ENCODE data around the gene AMBRA1. TPM values are rescaled to one million over a fixed set of nuclear protein-coding genes. Genes with fewer than 3 reads are reported as not detected.

The AMBRA1 gene
- polyA plus RNA-seq, 1 of the 3 experiments (the other 2 are of a cell fraction) = 10.4 TPM

DNA sequence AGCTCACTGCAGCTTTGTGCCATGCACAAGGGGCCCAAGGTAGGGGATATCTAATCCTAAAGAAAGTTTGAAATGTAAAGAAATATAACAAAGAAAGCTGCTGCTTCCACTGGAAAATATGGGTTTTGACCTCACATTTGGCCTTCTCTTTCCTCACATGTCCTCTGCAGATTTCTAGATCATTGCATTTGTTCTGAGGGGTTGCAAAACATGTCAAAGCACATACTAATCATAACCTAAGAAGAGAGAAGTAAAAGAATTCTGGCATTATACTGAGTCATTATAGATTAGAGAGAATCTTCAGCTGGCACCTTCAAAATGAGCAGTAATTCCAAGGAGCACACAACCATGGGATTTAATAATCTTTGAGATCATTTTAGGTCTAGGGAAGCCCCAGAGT is 109.7 kb downstream of the AMBRA1 start:
- Histone ChIP-seq H3K9me2 (no peaks in the 10 kb centered on the region), H4K20me1 (ENCODE audit: insufficient read depth) (peaks cover 9% of the 10 kb centered on the region; the same call in 1 of the 2 replicates), H3K4me1 (ENCODE audit: control insufficient read depth in 1 of 2, insufficient read depth in 2 of 2, low read depth in 1 of 2, low read length in 1 of 2) (peaks cover 10 to 11% of the 10 kb centered on the region in 2 experiments; a peak in 3 of 4 replicates), H3F3A (replicated peaks; ENCODE audit: insufficient read depth) (peaks cover 4% of the 10 kb centered on the region), H3K27ac (ENCODE audit: low read depth in 2 of 2, low read length in 1 of 2) (no peak overlapping the region), H3K9me3 (no peaks in the 10 kb centered on the region), H3K4me2 (no peak overlapping the region), H2AFZ (ENCODE audit: low read depth) (no peak overlapping the region), H3K27me3 (ENCODE audit: insufficient read depth) (no peaks in the 10 kb centered on the region), H3K9ac (no peak overlapping the region), H3K79me2 (ENCODE audit: insufficient read depth) (peaks cover 9% of the 10 kb centered on the region), H3K36me3 (replicated peaks in 1 of 2; ENCODE audit: control insufficient read depth in 1 of 2, insufficient read depth in 2 of 2, low read length in 1 of 2) (no peaks in the 10 kb centered on the region), H3K4me3 (ENCODE audit: low read depth in 2 of 2, low read length in 1 of 2) (no peak overlapping the region)
- CTCF ChIA-PET = interaction anchor here (1.3 to 2.3 kb wide), 4 partner anchors 24 to 132 kb away, joined by 3 to 9 read pairs (median 6); no protein-coding TSS in a partner anchor
- POLR2A ChIA-PET = no interaction called here
- DNase-seq = no peak
- TF ChIP-seq EP300 (IDR thresholded peaks at IDR 0.05; ENCODE audit: borderline replicate concordance in 1 of 2, low read depth in 1 of 2, low read length in 1 of 2) (no peak), JUND (IDR thresholded peaks at IDR 0.05) (no peak), FOXJ3 (CRISPR knock-in tag; IDR thresholded peaks at IDR 0.05) (no peak), POLR2AphosphoS5 (IDR thresholded peaks at IDR 0.05; ENCODE audit: low read depth, low read length) (no peak), TCF12 (IDR thresholded peaks at IDR 0.05) (no peak), GABPA (IDR thresholded peaks at IDR 0.05; ENCODE audit: low read depth) (no peak), SIN3A (IDR thresholded peaks at IDR 0.05; ENCODE audit: borderline replicate concordance, low read depth, low read length) (no peak), GATA2 (CRISPR knock-in tag; IDR thresholded peaks at IDR 0.05) (no peak)
- TF ChIP-seq, protein P1, sequence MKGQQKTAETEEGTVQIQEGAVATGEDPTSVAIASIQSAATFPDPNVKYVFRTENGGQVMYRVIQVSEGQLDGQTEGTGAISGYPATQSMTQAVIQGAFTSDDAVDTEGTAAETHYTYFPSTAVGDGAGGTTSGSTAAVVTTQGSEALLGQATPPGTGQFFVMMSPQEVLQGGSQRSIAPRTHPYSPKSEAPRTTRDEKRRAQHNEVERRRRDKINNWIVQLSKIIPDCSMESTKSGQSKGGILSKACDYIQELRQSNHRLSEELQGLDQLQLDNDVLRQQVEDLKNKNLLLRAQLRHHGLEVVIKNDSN (IDR thresholded peaks at IDR 0.05; ENCODE audit: borderline replicate concordance, low read depth) = no peak

DNA sequence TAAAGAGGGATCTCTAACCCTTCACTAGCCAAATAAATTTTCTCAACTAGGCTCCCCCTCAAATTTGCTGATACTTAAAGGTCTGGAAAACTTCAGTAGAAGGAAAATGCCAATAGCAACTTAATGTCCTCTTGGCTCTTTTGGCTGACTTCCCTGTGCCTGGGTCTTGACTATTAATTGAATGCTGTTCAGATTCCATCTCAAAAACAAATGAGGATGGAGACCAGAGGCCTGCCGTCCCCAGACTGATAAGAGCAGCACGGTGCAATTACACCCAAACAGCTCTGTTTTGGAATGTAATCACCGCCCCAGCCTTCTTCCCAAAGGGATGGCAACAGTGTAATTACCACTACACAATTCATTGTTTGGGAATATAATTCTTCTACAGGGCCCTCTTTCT is 112.9 kb downstream of the AMBRA1 start:
- Histone ChIP-seq H3K4me1 (ENCODE audit: control insufficient read depth in 1 of 2, insufficient read depth in 2 of 2, low read depth in 1 of 2, low read length in 1 of 2) (peaks cover 8 to 11% of the 10 kb centered on the region in 2 experiments; a peak in 3 of 4 replicates), H2AFZ (ENCODE audit: low read depth) (no peak overlapping the region), H4K20me1 (ENCODE audit: insufficient read depth) (peaks cover 9% of the 10 kb centered on the region; the same call in 1 of the 2 replicates), H3K9ac (no peak overlapping the region), H3K79me2 (ENCODE audit: insufficient read depth) (peaks cover 6% of the 10 kb centered on the region), H3K9me2 (no peaks in the 10 kb centered on the region), H3K4me2 (peak overlapping the region; percentile 42; the same call in 1 of the 2 replicates), H3K36me3 (replicated peaks in 1 of 2; ENCODE audit: control insufficient read depth in 1 of 2, insufficient read depth in 2 of 2, low read length in 1 of 2) (no peaks in the 10 kb centered on the region), H3K27ac (ENCODE audit: low read depth in 2 of 2, low read length in 1 of 2) (peak overlapping the region; percentile 50 to 51; a peak in 2 of 4 replicates), H3K9me3 (no peaks in the 10 kb centered on the region), H3F3A (replicated peaks; ENCODE audit: insufficient read depth) (peaks cover 4% of the 10 kb centered on the region), H3K27me3 (ENCODE audit: insufficient read depth) (no peaks in the 10 kb centered on the region), H3K4me3 (ENCODE audit: low read depth in 2 of 2, low read length in 1 of 2) (no peak overlapping the region)
- ChIA-PET POLR2A (no interaction called here), CTCF (interaction anchor here (1.1 to 3.7 kb wide), 7 partner anchors 10 to 97 kb away, joined by 3 to 20 read pairs (median 11); partner anchors contain the start of gene CHRM4)
- 22% methylated on average over 3 of the region's 3 CpGs for WGBS (ENCODE audit: low lambda C conversion rate)
- DNase-seq = peak; percentile 69
- TF ChIP-seq CHD2 (IDR thresholded peaks at IDR 0.05; ENCODE audit: low read length, partially characterized antibody) = peak; percentile 66
- peak; percentile 35; the same call in 1 of the 2 replicates for TF ChIP-seq NFIC (IDR thresholded peaks at IDR 0.05; ENCODE audit: borderline replicate concordance)
- TF ChIP-seq TCF12 (IDR thresholded peaks at IDR 0.05) = peak; percentile 79
- TF ChIP-seq RCOR1 (IDR thresholded peaks at IDR 0.05; ENCODE audit: low read length) = peak; percentile 100
- TF ChIP-seq POLR2AphosphoS5 (IDR thresholded peaks at IDR 0.05; ENCODE audit: low read depth, low read length) = peak; percentile 78; the same call in 1 of the 2 replicates
- TF ChIP-seq MEF2A (IDR thresholded peaks at IDR 0.05; ENCODE audit: borderline replicate concordance, low read depth) = no peak
- TF ChIP-seq GATA2 (CRISPR knock-in tag; IDR thresholded peaks at IDR 0.05) = peak; percentile 96
- TF ChIP-seq SMC3 (IDR thresholded peaks at IDR 0.05; ENCODE audit: low read depth, low read length) = no peak
- TF ChIP-seq PBX3 (IDR thresholded peaks at IDR 0.05) = peak; percentile 50
- TF ChIP-seq REST (IDR thresholded peaks at IDR 0.05; ENCODE audit: low read depth, low read length) = no peak
- TF ChIP-seq, protein P2, sequence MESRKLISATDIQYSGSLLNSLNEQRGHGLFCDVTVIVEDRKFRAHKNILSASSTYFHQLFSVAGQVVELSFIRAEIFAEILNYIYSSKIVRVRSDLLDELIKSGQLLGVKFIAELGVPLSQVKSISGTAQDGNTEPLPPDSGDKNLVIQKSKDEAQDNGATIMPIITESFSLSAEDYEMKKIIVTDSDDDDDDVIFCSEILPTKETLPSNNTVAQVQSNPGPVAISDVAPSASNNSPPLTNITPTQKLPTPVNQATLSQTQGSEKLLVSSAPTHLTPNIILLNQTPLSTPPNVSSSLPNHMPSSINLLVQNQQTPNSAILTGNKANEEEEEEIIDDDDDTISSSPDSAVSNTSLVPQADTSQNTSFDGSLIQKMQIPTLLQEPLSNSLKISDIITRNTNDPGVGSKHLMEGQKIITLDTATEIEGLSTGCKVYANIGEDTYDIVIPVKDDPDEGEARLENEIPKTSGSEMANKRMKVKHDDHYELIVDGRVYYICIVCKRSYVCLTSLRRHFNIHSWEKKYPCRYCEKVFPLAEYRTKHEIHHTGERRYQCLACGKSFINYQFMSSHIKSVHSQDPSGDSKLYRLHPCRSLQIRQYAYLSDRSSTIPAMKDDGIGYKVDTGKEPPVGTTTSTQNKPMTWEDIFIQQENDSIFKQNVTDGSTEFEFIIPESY (IDR thresholded peaks at IDR 0.05; ENCODE audit: borderline replicate concordance, low read depth) = no peak
- TF ChIP-seq JUND (IDR thresholded peaks at IDR 0.05) = no peak
- no peak for TF ChIP-seq GABPA (IDR thresholded peaks at IDR 0.05; ENCODE audit: low read depth)
- no peak for TF ChIP-seq NRF1 (IDR thresholded peaks at IDR 0.05; ENCODE audit: low read depth, low read length)
- peak; percentile 46; the same call in 1 of the 2 replicates for TF ChIP-seq MXI1 (IDR thresholded peaks at IDR 0.05; ENCODE audit: low read depth, low read length)
- TF ChIP-seq MAX (IDR thresholded peaks at IDR 0.05; ENCODE audit: low read depth) = no peak
- TF ChIP-seq YY1 (IDR thresholded peaks at IDR 0.05; ENCODE audit: low read depth) = no peak
